VCaP (cell line): ENCODE results near the gene PHF13.

Experiments
- H3K27ac ChIP-seq: fragments of 450-650 bp; 2 replicates; pipeline ENCODE4 v1.5.1; 2017
- CTCF ChIP-seq: fragments of 450-650 bp; conservative IDR thresholded peaks from 2 replicates; pipeline ENCODE4 v1.5.1; 2017; ENCODE audit warnings: mild to moderate bottlenecking, moderate library complexity

The PHF13 gene

GRCh38 chr1:6600410-6601048 is 13.0 kb upstream of the PHF13 start:
- peak overlapping the region; percentile 86 for H3K27ac ChIP-seq
- TF ChIP-seq CTCF, result no peak

- peak overlapping the region; percentile 86 for H3K27ac ChIP-seq
- TF ChIP-seq CTCF, result no peak
These were observed 12.2 kb upstream of the PHF13 start for GRCh38 chr1:6601049-6601922.

GRCh38 chr1:6601923-6602668 is 11.4 kb upstream of the PHF13 start:
- TF ChIP-seq CTCF, result no peak; the same call in 1 of the 2 replicates
- peak overlapping the region; percentile 86 for H3K27ac ChIP-seq

- TF ChIP-seq CTCF, result no peak
- H3K27ac ChIP-seq, result peak within 1 kb of the TSS; percentile 86
These were observed 10.8 kb upstream of the PHF13 start, which contains the start of gene KLHL21 for GRCh38 chr1:6602669-6603237. Gene KLHL21 (minus strand): TSS chr1:6602869. CDS start chr1:6602817, 52 bp downstream.

GRCh38 chr1:6603238-6603914 is 10.2 kb upstream of the PHF13 start:
- no peak for TF ChIP-seq CTCF

GRCh38 chr1:6603915-6604558 is 9.5 kb upstream of the PHF13 start:
- no peak for TF ChIP-seq CTCF
- H3K27ac ChIP-seq, result no peak overlapping the region

More at GRCh38 chr1:6603238-6603914, 10.2 kb upstream of the PHF13 start:
- peak overlapping the region; percentile 86 for H3K27ac ChIP-seq
